Measurements from ENCODE around the gene ZSCAN21.

The ZSCAN21 gene

GRCh38 chr7:100038326-100038725 lies 11.2 kb upstream of the ZSCAN21 start:
- ChIA-PET CTCF (interaction anchor here (0.7 kb wide), 1 partner anchor 15 kb away, joined by 4 read pairs; no protein-coding TSS in a partner anchor), POLR2A (ENCODE audit: low non-redundant PET) (no interaction called here)
- no peak for TF ChIP-seq CTCF (conservative IDR thresholded peaks at IDR 0.05; ENCODE audit: low read depth)
- no peak overlapping the region for H3K27ac ChIP-seq
- DNase-seq (ENCODE audit: low spot score) = no peak

GRCh38 chr7:100040575-100040974 lies 9.0 kb upstream of the ZSCAN21 start:
- no peak for TF ChIP-seq CTCF (conservative IDR thresholded peaks at IDR 0.05; ENCODE audit: low read depth)
- ChIA-PET CTCF (interaction anchor here (0.5 kb wide), 1 partner anchor 43 kb away, joined by 4 read pairs; no protein-coding TSS in a partner anchor), POLR2A (ENCODE audit: low non-redundant PET) (no interaction called here)
- no peak for DNase-seq (ENCODE audit: low spot score)
- H3K27ac ChIP-seq = no peak overlapping the region

GRCh38 chr7:100044718-100045117 lies 4.9 kb upstream of the ZSCAN21 start:
- DNase-seq (ENCODE audit: low spot score) = peak; percentile 33
- POLR2A ChIA-PET (ENCODE audit: low non-redundant PET) = interaction anchor here (0.7 kb wide), 1 partner anchor 80 kb away, joined by 3 read pairs; no protein-coding TSS in a partner anchor
- H3K27ac ChIP-seq = peak overlapping the region; percentile 24
- peak; percentile 44 for TF ChIP-seq CTCF (conservative IDR thresholded peaks at IDR 0.05; ENCODE audit: low read depth)
- CTCF ChIA-PET = no interaction called here

- no peak overlapping the region for H3K27ac ChIP-seq
- POLR2A ChIA-PET (ENCODE audit: low non-redundant PET) = no interaction called here
- CTCF ChIA-PET = no interaction called here
- no peak for TF ChIP-seq CTCF (conservative IDR thresholded peaks at IDR 0.05; ENCODE audit: low read depth)
- no peak for DNase-seq (ENCODE audit: low spot score)
Observed at GRCh38 chr7:100048680-100049079, 894 bp upstream of the ZSCAN21 start.

GRCh38 chr7:100051611-100052010 lies 2.0 kb downstream of the ZSCAN21 start:
- no peak overlapping the region for H3K27ac ChIP-seq
- POLR2A ChIA-PET (ENCODE audit: low non-redundant PET) = no interaction called here
- no peak for TF ChIP-seq CTCF (conservative IDR thresholded peaks at IDR 0.05; ENCODE audit: low read depth)
- DNase-seq (ENCODE audit: low spot score) = no peak
- CTCF ChIA-PET = interaction anchor here (0.6 kb wide), 1 partner anchor 552 kb away, joined by 5 read pairs; the partner anchor contains the start of gene ZNF394

- POLR2A ChIA-PET (ENCODE audit: low non-redundant PET) = interaction anchor here (0.7 kb wide), 1 partner anchor 59 kb away, joined by 7 read pairs; no protein-coding TSS in a partner anchor
- CTCF ChIA-PET = interaction anchor here (0.6 to 1.3 kb wide), 5 partner anchors 15 to 59 kb away, joined by 3 to 12 read pairs (median 3); partner anchors contain the start of gene ZKSCAN1
- peak; percentile 78 for DNase-seq (ENCODE audit: low spot score)
- no peak overlapping the region for H3K27ac ChIP-seq
- no peak; the same call in 1 of the 2 replicates for TF ChIP-seq CTCF (conservative IDR thresholded peaks at IDR 0.05; ENCODE audit: low read depth)
Observed at GRCh38 chr7:100053215-100053614, 3.6 kb downstream of the ZSCAN21 start.
